Measurements from ENCODE around the gene ATG2B.
A peak's percentile ranks its signal among the peaks of the same experiment; 100 is the strongest.

ATG2B gene

GRCh38 chr14:96303981-96304380 lies 59.2 kb downstream of the ATG2B start:
- no peak overlapping the region for H3K4me3 ChIP-seq (ENCODE audit: low read depth, low read length)
- peak; percentile 52 for DNase-seq (ENCODE audit: low read depth)
- TF ChIP-seq CTCF (conservative IDR thresholded peaks at IDR 0.05; ENCODE audit: low read depth, low read length): no peak

- TF ChIP-seq CTCF (conservative IDR thresholded peaks at IDR 0.05; ENCODE audit: low read depth, low read length): no peak
- H3K4me3 ChIP-seq (ENCODE audit: low read depth, low read length): no peak overlapping the region
- no peak for DNase-seq (ENCODE audit: low read depth)
Observed at GRCh38 chr14:96299441-96299840, 63.7 kb downstream of the ATG2B start.

GRCh38 chr14:96297997-96298515 lies 65.1 kb downstream of the ATG2B start:
- no peak overlapping the region for H3K4me3 ChIP-seq (ENCODE audit: low read depth, low read length)
- DNase-seq (ENCODE audit: low read depth): no peak
- TF ChIP-seq CTCF (conservative IDR thresholded peaks at IDR 0.05; ENCODE audit: low read depth, low read length): no peak

DNA sequence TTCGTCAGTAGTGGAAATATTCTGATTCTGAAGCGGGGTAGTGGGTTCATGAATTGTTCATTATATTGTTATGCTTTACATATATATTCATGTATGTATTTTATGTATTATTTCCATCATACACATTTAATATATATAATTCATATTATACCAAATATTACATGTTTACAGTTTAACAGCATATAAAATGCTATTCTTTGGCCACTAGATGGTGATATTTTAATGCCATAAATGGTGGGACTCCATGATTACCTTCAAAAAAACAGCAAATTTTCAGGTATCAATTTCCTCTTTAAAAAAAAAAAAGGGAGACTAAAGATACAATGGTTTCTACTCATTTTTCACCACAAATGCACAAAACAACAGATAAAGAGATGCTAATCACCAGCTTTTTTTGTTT lies 66.1 kb downstream of the ATG2B start:
- TF ChIP-seq CTCF (conservative IDR thresholded peaks at IDR 0.05; ENCODE audit: low read depth, low read length): peak; percentile 48
- H3K4me3 ChIP-seq (ENCODE audit: low read depth, low read length): no peak overlapping the region
- peak; percentile 50 for DNase-seq (ENCODE audit: low read depth)

- TF ChIP-seq CTCF (conservative IDR thresholded peaks at IDR 0.05; ENCODE audit: low read depth, low read length): no peak
Observed at GRCh38 chr14:96294246-96294645, 68.9 kb downstream of the ATG2B start.

DNA sequence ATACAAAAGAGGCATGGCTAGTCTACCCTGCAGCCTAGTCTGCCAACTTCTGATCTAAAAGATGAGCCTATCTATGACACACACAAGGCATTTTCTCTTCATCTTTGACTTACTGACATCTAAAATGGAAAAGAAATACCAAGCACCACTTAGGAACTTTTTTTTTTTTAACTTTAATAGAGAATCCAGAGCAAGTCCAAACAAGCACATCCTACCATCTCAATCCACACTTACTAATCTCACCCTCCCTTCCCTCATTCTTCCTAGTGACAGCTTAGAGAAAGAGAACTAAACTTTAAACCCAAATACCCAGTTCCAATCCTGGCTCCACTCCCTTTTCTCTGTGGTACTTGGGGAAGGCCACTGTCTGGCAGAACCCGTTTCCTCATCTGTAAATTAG lies 75.3 kb downstream of the ATG2B start:
- no peak for TF ChIP-seq CTCF (conservative IDR thresholded peaks at IDR 0.05; ENCODE audit: low read depth, low read length)
- no peak overlapping the region for H3K4me3 ChIP-seq (ENCODE audit: low read depth, low read length)
- no peak for DNase-seq (ENCODE audit: low read depth)

More at GRCh38 chr14:96294246-96294645, 68.9 kb downstream of the ATG2B start:
- no peak overlapping the region for H3K4me3 ChIP-seq (ENCODE audit: low read depth, low read length)
- DNase-seq (ENCODE audit: low read depth): no peak

DNA sequence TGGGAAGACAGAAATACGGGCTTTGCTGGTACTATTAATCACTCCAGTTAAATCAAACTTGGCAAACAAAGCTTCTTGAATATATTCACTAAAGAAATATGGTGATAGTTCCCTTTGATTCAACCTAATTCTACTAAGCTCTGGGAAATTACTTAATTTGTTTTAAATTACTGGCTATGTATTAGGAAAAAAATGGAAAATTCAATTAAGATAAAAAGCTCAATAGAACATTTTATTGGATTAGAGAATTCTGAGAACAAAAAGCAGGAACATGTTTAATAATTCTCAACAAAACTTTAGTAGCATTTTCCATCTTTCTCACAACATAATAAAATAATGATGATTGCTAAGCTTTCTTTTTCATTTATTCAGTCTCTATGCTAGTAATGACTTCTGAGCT lies 76.9 kb downstream of the ATG2B start:
- TF ChIP-seq CTCF (conservative IDR thresholded peaks at IDR 0.05; ENCODE audit: low read depth, low read length): no peak
- no peak for DNase-seq (ENCODE audit: low read depth)
- H3K4me3 ChIP-seq (ENCODE audit: low read depth, low read length): no peak overlapping the region
